GM19438 (cell line): ENCODE results near the gene SYNGR2.
A peak's percentile ranks its signal among the peaks of the same experiment; 100 is the strongest.
"Not testable (repeated sequence)": the region's sequence is repeated elsewhere in the genome, so short reads cannot be mapped to it uniquely, and the experiment has no call there.

Experiments used
- ATAC-seq: cut with Tn5 transposase; IDR thresholded peaks from one replicate; pipeline ENCODE4 v1.9.1; 2021; ENCODE audit warnings: low read depth; ENCODE audit not compliant: unreplicated experiment

SYNGR2 gene

GRCh38 chr17:78170692-78171590, 2.6 kb downstream of the SYNGR2 start:
- ATAC-seq, result no peak

DNA sequence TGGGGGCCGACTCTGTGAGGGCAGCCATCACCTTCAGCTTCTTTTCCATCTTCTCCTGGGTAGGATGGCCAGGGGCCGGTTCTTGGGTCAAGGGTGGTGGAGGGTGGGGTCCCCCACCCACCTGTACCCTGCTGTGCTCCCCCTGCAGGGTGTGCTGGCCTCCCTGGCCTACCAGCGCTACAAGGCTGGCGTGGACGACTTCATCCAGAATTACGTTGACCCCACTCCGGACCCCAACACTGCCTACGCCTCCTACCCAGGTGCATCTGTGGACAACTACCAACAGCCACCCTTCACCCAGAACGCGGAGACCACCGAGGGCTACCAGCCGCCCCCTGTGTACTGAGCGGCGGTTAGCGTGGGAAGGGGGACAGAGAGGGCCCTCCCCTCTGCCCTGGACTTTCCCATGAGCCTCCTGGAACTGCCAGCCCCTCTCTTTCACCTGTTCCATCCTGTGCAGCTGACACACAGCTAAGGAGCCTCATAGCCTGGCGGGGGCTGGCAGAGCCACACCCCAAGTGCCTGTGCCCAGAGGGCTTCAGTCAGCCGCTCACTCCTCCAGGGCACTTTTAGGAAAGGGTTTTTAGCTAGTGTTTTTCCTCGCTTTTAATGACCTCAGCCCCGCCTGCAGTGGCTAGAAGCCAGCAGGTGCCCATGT, 3.3 kb downstream of the SYNGR2 start:
- not testable (repeated sequence) for ATAC-seq

- ATAC-seq, result no peak
Observed at GRCh38 chr17:78172249-78173051, 4.1 kb downstream of the SYNGR2 start.

GRCh38 chr17:78173097-78173715, 4.8 kb downstream of the SYNGR2 start:
- peak; percentile 37 for ATAC-seq

GRCh38 chr17:78174346-78174869, 6.0 kb downstream of the SYNGR2 start:
- no peak for ATAC-seq

DNA sequence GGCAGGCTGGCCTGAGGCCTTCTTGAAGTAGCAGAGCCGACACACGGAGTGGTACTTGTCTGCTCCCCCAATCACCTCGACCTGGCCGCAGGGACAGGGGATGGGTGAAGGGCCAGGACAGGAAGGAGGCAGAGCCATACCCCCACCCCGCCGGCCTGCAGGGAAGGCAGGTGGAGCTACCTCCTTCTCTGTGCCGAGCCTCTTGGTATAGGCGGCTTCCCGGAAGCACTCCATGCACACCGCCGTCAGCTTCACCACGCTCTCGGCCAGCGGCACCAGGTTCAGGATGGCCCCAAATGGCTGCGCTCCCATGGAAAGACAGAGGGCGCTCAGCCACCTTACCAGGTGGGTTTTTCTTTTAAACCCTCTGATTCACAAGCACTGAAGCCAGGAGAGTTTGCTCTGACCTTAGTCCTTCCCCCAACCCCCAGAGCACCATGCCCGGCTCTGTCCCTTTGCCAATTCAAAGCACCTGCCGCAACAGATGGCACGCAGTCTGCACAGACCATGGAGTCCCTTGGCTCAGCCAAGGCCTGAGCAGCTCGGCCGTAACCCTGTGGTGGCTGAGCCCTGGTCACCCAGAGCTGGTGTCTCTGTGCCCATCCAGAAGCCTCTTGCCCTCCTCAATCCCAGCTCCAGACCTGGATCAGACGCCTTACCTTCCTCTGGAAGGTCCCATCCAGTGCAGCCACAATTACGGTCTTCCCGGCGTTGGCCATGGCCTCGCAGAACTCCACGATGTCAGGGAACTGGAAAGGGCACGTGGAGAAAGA, 6.7 kb downstream of the SYNGR2 start:
- no peak for ATAC-seq

DNA sequence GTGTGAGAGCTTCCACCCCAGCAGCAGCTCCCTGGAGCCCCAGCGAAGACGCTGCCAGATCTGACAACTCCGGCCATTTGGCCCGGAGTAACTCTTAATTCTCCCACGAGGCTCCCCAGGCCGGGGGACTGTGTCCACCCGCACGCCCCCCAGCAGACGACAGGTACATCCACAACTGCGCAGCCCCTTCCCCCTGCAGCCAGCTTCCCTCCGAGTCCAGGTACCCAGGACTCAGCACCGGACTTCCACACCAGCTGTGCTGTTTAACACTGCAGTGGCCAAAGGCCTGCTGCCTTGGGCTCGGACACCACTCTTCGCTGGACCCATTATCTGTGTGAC, 7.2 kb downstream of the SYNGR2 start:
- no peak for ATAC-seq

DNA sequence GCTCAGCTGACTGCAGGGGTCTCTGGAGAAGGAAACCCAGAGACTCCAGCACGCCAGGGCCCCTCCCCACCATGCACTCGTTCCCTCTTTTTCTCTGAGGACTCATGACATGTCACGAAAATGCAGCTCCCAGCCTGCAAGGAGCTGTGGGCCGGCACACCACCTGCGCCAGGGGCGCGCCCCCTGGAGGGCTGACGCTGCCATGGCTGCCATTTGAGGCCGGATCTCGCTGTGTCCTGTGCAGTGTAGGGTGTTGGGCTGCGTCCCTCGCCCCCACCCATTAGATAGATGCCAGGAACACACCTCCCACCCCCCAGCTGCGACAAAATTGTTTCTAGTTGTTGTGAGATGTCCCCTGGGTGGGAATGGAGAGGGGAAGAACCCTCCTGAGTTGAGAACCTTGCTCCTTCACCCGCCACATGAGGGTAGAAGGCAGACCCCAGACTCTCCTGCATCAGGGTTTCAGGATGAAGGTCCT, 8.2 kb downstream of the SYNGR2 start:
- ATAC-seq, result no peak

GRCh38 chr17:78179372-78179771, 11.0 kb downstream of the SYNGR2 start:
- no peak for ATAC-seq

DNA sequence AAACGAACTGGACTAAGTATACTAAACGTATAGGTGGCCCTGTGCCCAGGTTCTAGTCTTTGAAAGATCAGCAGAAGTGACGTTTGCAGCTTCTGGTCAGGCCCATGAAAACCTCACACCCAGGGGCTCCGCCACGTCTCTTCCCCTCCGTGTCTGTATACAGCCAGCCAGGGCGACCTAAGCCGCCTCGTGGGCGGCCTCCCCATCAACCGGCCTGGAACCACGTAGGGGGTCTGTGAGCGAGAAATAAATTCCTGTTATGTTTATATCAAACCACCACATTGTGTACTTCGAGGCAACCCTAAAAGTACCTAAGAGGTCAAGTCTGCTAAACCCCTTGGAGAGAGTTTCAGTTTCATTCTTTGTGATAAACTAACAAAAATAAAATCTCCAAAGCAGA, 11.7 kb downstream of the SYNGR2 start:
- ATAC-seq, result no peak

DNA sequence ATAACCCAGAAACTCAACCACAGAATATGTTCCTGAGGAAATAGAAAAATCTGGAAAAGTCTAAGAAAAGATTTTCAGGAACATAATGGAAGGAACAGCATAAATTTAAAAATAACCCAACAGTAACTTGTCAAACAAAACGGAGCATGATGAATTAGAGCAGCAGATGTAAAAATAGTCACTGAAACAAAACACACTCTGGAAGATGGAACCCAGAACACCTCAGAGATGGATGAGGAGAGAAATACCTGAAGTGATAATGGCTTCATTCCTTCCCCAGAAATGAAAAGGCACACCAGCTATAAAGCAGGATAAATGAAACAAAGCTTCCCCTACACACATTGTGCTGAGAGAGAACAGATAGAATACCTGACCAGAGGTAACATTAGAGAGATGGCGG, 12.1 kb downstream of the SYNGR2 start:
- ATAC-seq, result no peak

DNA sequence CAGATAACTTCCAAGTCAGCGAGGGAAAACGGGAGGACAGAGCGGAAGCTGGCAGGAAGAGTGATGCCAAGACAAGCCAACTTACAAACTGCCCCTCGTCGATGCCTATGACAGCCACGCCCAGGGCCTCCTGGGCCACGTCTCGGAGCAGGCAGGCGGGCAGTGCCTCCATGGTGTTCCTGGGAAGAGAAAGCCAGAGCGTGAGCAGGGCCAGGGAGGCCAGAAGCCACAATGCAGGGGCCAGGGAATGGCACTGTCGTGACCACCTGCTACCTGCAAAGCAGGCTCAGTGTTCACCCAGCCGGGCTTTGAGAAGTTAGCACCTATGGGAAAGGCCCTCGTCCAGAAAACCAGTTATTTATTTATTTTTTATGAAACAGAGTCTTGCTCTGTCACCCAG, 14.1 kb downstream of the SYNGR2 start:
- ATAC-seq, result no peak

DNA sequence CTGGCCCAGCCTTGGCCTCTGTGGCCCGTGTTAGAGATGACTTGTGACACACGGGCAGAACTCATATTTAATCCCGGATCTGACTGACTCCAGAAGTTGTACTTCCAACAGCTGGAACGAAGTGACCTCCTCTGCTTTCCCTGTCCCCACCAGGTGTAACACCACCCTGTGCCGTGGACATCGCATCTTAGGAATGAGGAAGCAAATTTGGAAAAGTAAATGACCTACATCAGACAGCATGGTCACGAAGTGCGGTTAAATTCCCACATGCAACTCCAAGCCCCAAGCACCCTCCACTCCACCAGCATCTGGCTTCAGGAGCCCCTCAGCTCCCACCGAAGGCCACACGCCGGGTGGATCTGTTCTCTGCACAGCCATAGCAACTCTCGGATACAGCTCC, 15.5 kb downstream of the SYNGR2 start:
- no peak for ATAC-seq

DNA sequence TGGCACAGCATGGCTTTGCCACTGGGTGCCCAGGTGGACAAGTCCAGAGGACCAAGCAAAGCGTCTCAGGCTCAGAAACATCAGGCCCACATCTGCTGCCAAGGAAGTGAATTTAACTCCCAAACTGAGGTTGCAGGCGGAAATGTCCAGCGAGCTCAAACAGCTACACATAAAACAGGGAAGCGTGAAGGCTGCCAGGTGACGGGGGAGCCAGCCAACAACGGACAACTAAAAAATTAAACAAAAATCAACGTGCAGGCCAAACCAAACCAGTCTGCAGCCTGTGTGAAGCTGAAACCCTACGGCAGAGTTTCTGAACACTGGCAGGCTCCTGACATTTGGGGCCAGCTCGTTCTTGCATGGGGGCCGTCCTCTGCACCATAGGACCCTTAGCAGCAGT, 16.0 kb downstream of the SYNGR2 start:
- ATAC-seq, result no peak

- no peak for ATAC-seq
Observed at GRCh38 chr17:78184868-78185267, 16.5 kb downstream of the SYNGR2 start.

DNA sequence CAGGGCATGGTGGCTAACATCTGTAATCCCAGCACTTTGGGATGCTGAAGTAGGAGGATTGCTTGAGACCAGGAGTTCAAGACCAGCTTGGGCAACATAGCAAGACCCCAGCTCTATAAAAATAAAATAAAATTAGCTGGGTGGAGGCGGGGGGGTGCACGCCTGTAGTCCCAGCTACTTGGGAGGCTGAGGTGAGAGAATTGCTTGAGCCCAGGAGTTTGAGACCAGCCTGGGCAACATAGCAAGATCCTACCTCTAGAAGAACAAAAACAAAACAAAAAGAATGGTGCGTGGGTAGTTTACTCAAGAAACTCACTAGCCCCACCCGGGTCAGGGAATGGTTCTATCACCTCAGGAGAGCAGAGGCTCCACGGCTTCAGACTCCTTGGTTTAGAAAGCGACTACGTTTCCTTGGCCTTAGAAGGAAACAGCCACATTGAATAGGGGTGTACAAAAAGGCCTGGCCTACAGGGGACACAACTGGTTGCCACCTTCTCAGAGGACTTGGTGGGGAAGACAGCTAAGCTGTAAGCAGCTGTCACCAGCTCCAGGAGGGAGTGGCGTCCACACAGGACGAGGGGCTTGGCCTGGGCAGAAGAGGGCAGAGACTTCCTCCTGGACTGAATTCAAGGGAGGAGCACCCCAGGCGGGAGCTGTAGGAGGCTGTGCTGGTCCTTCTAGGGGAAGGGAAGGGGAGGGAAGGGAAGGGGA, 17.8 kb downstream of the SYNGR2 start:
- ATAC-seq, result no peak

GRCh38 chr17:78186692-78187595, 18.6 kb downstream of the SYNGR2 start, which contains the start of the genes AFMID and TK1:
Gene AFMID (plus strand): TSS chr17:78187362. CDS start chr17:78187371, 9 bp downstream.
Gene TK1 (minus strand): TSS chr17:78187052. CDS start chr17:78186994, 58 bp downstream.
- ATAC-seq, result peak; percentile 83

DNA sequence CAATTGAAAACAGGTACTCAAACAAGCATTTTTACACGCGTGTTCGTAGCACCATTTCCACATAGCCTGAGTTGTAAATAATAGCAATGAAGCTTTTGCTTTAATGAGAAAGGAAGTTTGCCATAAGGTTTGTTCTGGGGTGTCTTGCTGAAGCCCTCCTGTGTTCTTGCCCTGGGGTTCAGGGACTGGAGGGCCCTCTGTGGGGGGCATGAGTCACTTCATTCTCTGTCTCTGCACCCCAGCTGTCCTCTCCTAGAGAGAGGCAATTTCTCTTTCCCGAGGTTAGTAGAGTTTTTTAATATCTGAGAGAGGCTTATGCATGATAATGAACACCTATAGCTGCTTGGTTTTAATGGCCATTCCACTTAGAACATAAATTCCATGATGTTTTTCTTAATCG, 28.3 kb downstream of the SYNGR2 start:
- ATAC-seq, result no peak
